Panc1 (cell line): ENCODE data around the gene PRTFDC1. TPM values are rescaled to one million over a fixed set of nuclear protein-coding genes. Genes with fewer than 3 reads are reported as not detected.

Experiments used
- ATAC-seq: fragments of 200-7000 bp; cut with Tn5 transposase; 2 replicates; pipeline ENCODE4 v1.9.1; 2020; ENCODE audit warnings: mild to moderate bottlenecking, moderate library complexity
- BruUV-seq: library from RNA; stranded (reverse); fragments of 400-500 nt; replicated peaks from 2 replicates; lab custom pipeline; 2021; lab: Mats Ljungman, UMichigan
- CTCF ChIA-PET: fragments of 300-600 bp; sonication (Branson Sonifier 250); formaldehyde crosslinking; loops from one replicate; lab custom pipeline; 2022; ENCODE audit warnings: antibody characterized with exemption; lab: Charles Lee
- POLR2A ChIA-PET: fragments of 300-600 bp; sonication (Branson Sonifier 250); formaldehyde crosslinking; loops from one replicate; lab custom pipeline; 2022; ENCODE audit warnings: antibody characterized with exemption; lab: Charles Lee
- DNase-seq: peaks from one replicate; pipeline ENCODE4 v3.0.0-alpha.2; 2010; ENCODE audit warnings: low read depth, low spot score
- H3K27ac ChIP-seq: 2 replicates; pipeline ENCODE4 v1.5.1; 2011; ENCODE audit warnings: mild to moderate bottlenecking, low read length, inconsistent platforms
- H3K27me3 ChIP-seq: fragments of 200-500 bp; sonication (Bioruptor generic); 2 replicates; pipeline ENCODE4 v1.6.0; 2014; ENCODE audit warnings: low read length, inconsistent platforms; ENCODE audit not compliant: control insufficient read depth, insufficient read depth
- H3K36me3 ChIP-seq: fragments of 200-500 bp; sonication (Bioruptor generic); 2 replicates; pipeline ENCODE4 v1.5.1; 2014; ENCODE audit warnings: inconsistent platforms, mild to moderate bottlenecking, low read length, moderate library complexity; ENCODE audit not compliant: control insufficient read depth, insufficient read depth
- H3K4me1 ChIP-seq: 2 replicates; pipeline ENCODE4 v1.5.1; 2011; ENCODE audit warnings: inconsistent platforms, mild to moderate bottlenecking, low read length, moderate library complexity; ENCODE audit not compliant: control insufficient read depth, insufficient read depth
- H3K4me3 ChIP-seq, 2 experiments: 2 replicates each; pipeline ENCODE4 v1.5.1; 2011 to 2012; ENCODE audit warnings: low read depth in 2 of 2, low read length in 2 of 2, mild to moderate bottlenecking in 2 of 2, inconsistent platforms in 1 of 2, moderate library complexity in 1 of 2
- H3K9me3 ChIP-seq: fragments of 200-500 bp; sonication (Bioruptor generic); 2 replicates; pipeline ENCODE4 v1.5.1; 2014; ENCODE audit warnings: low read depth, mild to moderate bottlenecking, inconsistent platforms, low read length, moderate library complexity; ENCODE audit not compliant: control insufficient read depth, insufficient read depth
- CTCF ChIP-seq: fragments of 450-650 bp; IDR thresholded peaks from 2 replicates; pipeline ENCODE4 v1.5.1; 2017; ENCODE audit warnings: mild to moderate bottlenecking
- POLR2AphosphoS5 ChIP-seq: IDR thresholded peaks from 2 replicates; pipeline ENCODE4 v1.6.1; 2012; ENCODE audit warnings: mild to moderate bottlenecking, low read depth, low read length, moderate library complexity
- REST ChIP-seq, 2 experiments: IDR thresholded peaks; 2 replicates each; pipeline ENCODE4 v1.6.1; 2011 to 2012; ENCODE audit warnings: low read depth in 2 of 2, control low read depth in 1 of 2, low read length in 1 of 2, mild to moderate bottlenecking in 1 of 2, moderate library complexity in 1 of 2; ENCODE audit not compliant: insufficient read depth in 1 of 2
- SIN3A ChIP-seq: IDR thresholded peaks from 2 replicates; pipeline ENCODE4 v1.6.1; 2012; ENCODE audit warnings: low read depth, mild to moderate bottlenecking, low read length, moderate library complexity, borderline replicate concordance; ENCODE audit not compliant: insufficient read depth
- TCF7L2 ChIP-seq: IDR thresholded peaks from 2 replicates; pipeline ENCODE4 v1.6.1; 2011; ENCODE audit warnings: mild to moderate bottlenecking, low read depth, low read length, inconsistent platforms
- in situ Hi-C: cut with HindIII; loops from 2 replicates; pipeline ENCODE4 v1.10.0; 2016; ENCODE audit warnings: low sequenced_read_pairs, low pct_unique_long_range_greater_than_20kb
- intact Hi-C: fragments of 100-400 bp; cut with micrococcal nuclease; formaldehyde crosslinking; loops from one replicate; pipeline ENCODE4 v1.10.0; 2022; ENCODE audit not compliant: unreplicated experiment
- total RNA-seq: library from RNA; stranded (reverse); gene quantifications from one replicate; pipeline ENCODE4 v1.2.1, GENCODE V29; 2021; ENCODE audit not compliant: unreplicated experiment

The PRTFDC1 gene
- total RNA-seq, 1 experiment from 2014 or later: 3.0 TPM

GRCh38 chr10:24893127-24893526 lies 59.3 kb downstream of the PRTFDC1 start:
- in situ Hi-C loops (no loop called here), intact Hi-C loops (no loop called here)
- BruUV-seq: no TSS peak
- TF ChIP-seq REST (IDR thresholded peaks at IDR 0.05; ENCODE audit: insufficient read depth in 1 of 2, low read depth in 2 of 2, low read length in 1 of 2) (no peak), SIN3A (no peak), CTCF (no peak), TCF7L2 (no peak), POLR2AphosphoS5 (no peak)
- ChIA-PET POLR2A (no interaction called here), CTCF (no interaction called here)
- Histone ChIP-seq H3K27me3 (no peaks in the 10 kb centered on the region), H3K36me3 (no peaks in the 10 kb centered on the region), H3K4me3 (no peak overlapping the region), H3K27ac (no peak overlapping the region), H3K9me3 (no peaks in the 10 kb centered on the region), H3K4me1 (peaks cover 4% of the 10 kb centered on the region; the same call in 1 of the 2 replicates)
- ATAC-seq: no peak
- DNase-seq: no peak

GRCh38 chr10:24891823-24892222 lies 60.6 kb downstream of the PRTFDC1 start:
- Histone ChIP-seq H3K4me1 (no peaks in the 10 kb centered on the region), H3K27ac (no peak overlapping the region), H3K9me3 (no peaks in the 10 kb centered on the region), H3K36me3 (no peaks in the 10 kb centered on the region), H3K4me3 (no peak overlapping the region), H3K27me3 (no peaks in the 10 kb centered on the region)
- in situ Hi-C loops (no loop called here), intact Hi-C loops (no loop called here)
- POLR2A ChIA-PET: no interaction called here
- no TSS peak for BruUV-seq
- no peak for DNase-seq
- peak; percentile 86 for ATAC-seq
- no peak for TF ChIP-seq TCF7L2
- TF ChIP-seq POLR2AphosphoS5: no peak
- no peak for TF ChIP-seq CTCF
- no peak for TF ChIP-seq SIN3A
- no peak for TF ChIP-seq REST (IDR thresholded peaks at IDR 0.05; ENCODE audit: insufficient read depth in 1 of 2, low read depth in 2 of 2, low read length in 1 of 2)
- CTCF ChIA-PET: no interaction called here
